Gastrocnemius medialis (tissue), 4 donors: ENCODE measurements around the gene CTDSPL. TPM values are rescaled to one million over a fixed set of nuclear protein-coding genes. Genes with fewer than 3 reads are reported as not detected.

Source experiments
- ATAC-seq, 2 donors: fragments of 150-250 bp; one replicate each; pipeline ENCODE4 v1.9.1; 2016
- DNase-seq, 2 donors: peaks; one replicate each; pipeline ENCODE4 v3.0.0-alpha.2; 2019
- H3K27ac ChIP-seq, 4 donors: fragments of 200-600 bp; sonication (generic); 1 replicate in 1 of 4; 2 replicates in 3 of 4; pipeline ENCODE4 v1.5.1; 2016 to 2018; ENCODE audit warnings: mild to moderate bottlenecking in 2 of 4, moderate library complexity in 1 of 4
- H3K27me3 ChIP-seq, 3 donors: fragments of 200-600 bp; sonication (generic) in 2 of 3; 1 replicate in 1 of 3; 2 replicates in 2 of 3; pipeline versions ENCODE4 v1.5.1 to v1.6.0; 2016 to 2019; ENCODE audit warnings: mild to moderate bottlenecking in 1 of 3, moderate library complexity in 1 of 3
- H3K36me3 ChIP-seq, 2 donors: fragments of 200-600 bp; sonication (generic) in 1 of 2; one replicate each; pipeline ENCODE4 v1.5.1; 2017 to 2018
- H3K4me1 ChIP-seq, 2 donors: fragments of 200-600 bp; sonication (generic) in 1 of 2; one replicate each; pipeline ENCODE4 v1.5.1; 2016 to 2017; ENCODE audit warnings: mild to moderate bottlenecking in 2 of 2
- H3K4me3 ChIP-seq, 4 donors: fragments of 200-600 bp; sonication (generic) in 3 of 4; 1 replicate in 1 of 4; 2 replicates in 3 of 4; pipeline ENCODE4 v1.5.1; 2016 to 2019; ENCODE audit warnings: mild to moderate bottlenecking in 2 of 4
- H3K9me3 ChIP-seq, 3 donors: fragments of 200-600 bp; sonication (generic) in 2 of 3; 1 replicate in 1 of 3; 2 replicates in 2 of 3; pipeline ENCODE4 v1.5.1; 2016 to 2019
- CTCF ChIP-seq, 5 experiments: fragments of 450-650 bp in 3 of 5; fragments of 200-600 bp in 2 of 5; sonication (generic) in 2 of 5; IDR thresholded peaks in 4 of 5; conservative IDR thresholded peaks in 1 of 5; 1 replicate in 4 of 5; 2 replicates in 1 of 5; pipeline ENCODE4 v1.5.1; 2016 to 2019; ENCODE audit warnings: antibody characterized with exemption in 5 of 5, mild to moderate bottlenecking in 3 of 5, moderate library complexity in 3 of 5
- POLR2A ChIP-seq, 2 donors: fragments of 450-650 bp; IDR thresholded peaks; one replicate each; pipeline ENCODE4 v1.6.1; 2017; ENCODE audit warnings: antibody characterized with exemption in 2 of 2, mild to moderate bottlenecking in 2 of 2, moderate library complexity in 2 of 2
- in situ Hi-C, 4 donors: fragments of 200-750 bp; cut with MboI; loops; one replicate each; pipeline versions ENCODE4 v1.15.0 to v1.8.0; 2017; ENCODE audit warnings: low sequenced_read_pairs in 4 of 4
- intact Hi-C: fragments of 100-400 bp; cut with DNase I; formaldehyde crosslinking; loops from one replicate; pipeline ENCODE4 v1.15.1; 2023; ENCODE audit warnings: low total_unique reads
- total RNA-seq, 4 donors: library from RNA; depleted of rRNA; stranded (reverse); fragments of >200 nt; gene quantifications; one replicate each; pipeline versions ENCODE4 v1.1.0 to v1.2.3, GENCODE V29; 2016

Gene CTDSPL
- total RNA-seq, 4 donors from 2014 or later = 12.1 to 23.1 (median 14.6) TPM

- in situ Hi-C loops (no loop called here), intact Hi-C loops (no loop called here)
- H3K27ac ChIP-seq = peak overlapping the region in 3 of 4 donors; percentile 30 to 56 (median 37)
- ATAC-seq = peak in 1 of 2 donors; percentile 41
- peaks cover 45% of the 10 kb centered on the region in 2 donors for H3K4me1 ChIP-seq
- H3K9me3 ChIP-seq = no peaks in the 10 kb centered on the region
- no peaks in the 10 kb centered on the region for H3K36me3 ChIP-seq
- TF ChIP-seq POLR2A (IDR thresholded peaks at IDR 0.05) = no peak
- no peak for TF ChIP-seq CTCF (IDR thresholded peaks at IDR 0.05 in 4 of 5, conservative IDR thresholded peaks at IDR 0.05 in 1 of 5)
- H3K4me3 ChIP-seq = no peak overlapping the region
- H3K27me3 ChIP-seq = no peaks in the 10 kb centered on the region
- DNase-seq = no peak
These were observed 80.2 kb downstream of the CTDSPL start for GRCh38 chr3:37941608-37942508.

GRCh38 chr3:37942646-37943045 is 81.0 kb downstream of the CTDSPL start:
- DNase-seq = no peak
- intact Hi-C loops (no loop called here), in situ Hi-C loops (no loop called here)
- Histone ChIP-seq H3K4me3 (no peak overlapping the region), H3K9me3 (no peaks in the 10 kb centered on the region), H3K36me3 (no peaks in the 10 kb centered on the region), H3K27ac (peak overlapping the region in 3 of 4 donors; percentile 30 to 56 (median 37)), H3K4me1 (peaks cover 44 to 45% of the 10 kb centered on the region in 2 donors), H3K27me3 (no peaks in the 10 kb centered on the region)
- TF ChIP-seq POLR2A (IDR thresholded peaks at IDR 0.05) (no peak), CTCF (IDR thresholded peaks at IDR 0.05 in 4 of 5, conservative IDR thresholded peaks at IDR 0.05 in 1 of 5) (no peak)
- ATAC-seq = no peak

- no peak for ATAC-seq
- in situ Hi-C loops (no loop called here), intact Hi-C loops (no loop called here)
- no peaks in the 10 kb centered on the region for H3K27me3 ChIP-seq
- H3K36me3 ChIP-seq = no peaks in the 10 kb centered on the region
- H3K9me3 ChIP-seq = no peaks in the 10 kb centered on the region
- TF ChIP-seq POLR2A (IDR thresholded peaks at IDR 0.05) (no peak), CTCF (IDR thresholded peaks at IDR 0.05 in 4 of 5, conservative IDR thresholded peaks at IDR 0.05 in 1 of 5) (no peak)
- no peak overlapping the region for H3K27ac ChIP-seq
- DNase-seq = no peak
- no peak overlapping the region for H3K4me3 ChIP-seq
- H3K4me1 ChIP-seq = peaks cover 44 to 45% of the 10 kb centered on the region in 2 donors
These were observed 81.4 kb downstream of the CTDSPL start for GRCh38 chr3:37943126-37943525.

- Histone ChIP-seq H3K27ac (peak overlapping the region in 2 of 4 donors; percentile 11 to 66), H3K9me3 (no peaks in the 10 kb centered on the region), H3K4me1 (peaks cover 44 to 45% of the 10 kb centered on the region in 2 donors), H3K4me3 (no peak overlapping the region), H3K27me3 (no peaks in the 10 kb centered on the region), H3K36me3 (no peaks in the 10 kb centered on the region)
- in situ Hi-C loops = no loop called here
- no peak for TF ChIP-seq CTCF (IDR thresholded peaks at IDR 0.05 in 4 of 5, conservative IDR thresholded peaks at IDR 0.05 in 1 of 5)
- TF ChIP-seq POLR2A (IDR thresholded peaks at IDR 0.05) = no peak
- intact Hi-C loops = no loop called here
- DNase-seq = no peak
- ATAC-seq = no peak
These were observed 82.1 kb downstream of the CTDSPL start for GRCh38 chr3:37943631-37944314.
